T follicular helper cell (primary cell): ENCODE measurements around the gene USP47.

Source experiments
- DNase-seq: peaks from one replicate; pipeline ENCODE4 v3.0.0-alpha.2; 2020; ENCODE audit warnings: low read depth

Gene USP47

GRCh38 chr11:11940551-11940950 lies 98.8 kb downstream of the USP47 start:
- no peak for DNase-seq

- no peak for DNase-seq
Measured at GRCh38 chr11:11942668-11943067, 100.9 kb downstream of the USP47 start.

- DNase-seq, result no peak
Measured at GRCh38 chr11:11944444-11944843, 102.7 kb downstream of the USP47 start.

- no peak for DNase-seq
Measured at GRCh38 chr11:11946180-11946579, 104.4 kb downstream of the USP47 start.

GRCh38 chr11:11946878-11947277 lies 105.1 kb downstream of the USP47 start:
- DNase-seq, result no peak

- no peak for DNase-seq
Measured at GRCh38 chr11:11947825-11948224, 106.1 kb downstream of the USP47 start.

- DNase-seq, result no peak
Measured at GRCh38 chr11:11948242-11948947, 106.6 kb downstream of the USP47 start.

GRCh38 chr11:11949482-11949881 lies 107.7 kb downstream of the USP47 start:
- no peak for DNase-seq

GRCh38 chr11:11952036-11952435 lies 110.3 kb downstream of the USP47 start:
- DNase-seq, result no peak

GRCh38 chr11:11956006-11956405 lies 114.2 kb downstream of the USP47 start:
- DNase-seq, result no peak

GRCh38 chr11:11958403-11959231 lies 116.8 kb downstream of the USP47 start:
- no peak for DNase-seq

GRCh38 chr11:11959601-11960000 lies 117.8 kb downstream of the USP47 start:
- no peak for DNase-seq

- DNase-seq, result no peak
Measured at GRCh38 chr11:11960687-11961086, 118.9 kb downstream of the USP47 start.

- DNase-seq, result no peak
Measured at GRCh38 chr11:11961399-11962028, 119.7 kb downstream of the USP47 start.

GRCh38 chr11:11963067-11963466 lies 121.3 kb downstream of the USP47 start:
- DNase-seq, result no peak

GRCh38 chr11:11963842-11964773 lies 122.3 kb downstream of the USP47 start:
- no peak for DNase-seq

GRCh38 chr11:11964774-11965150 lies 123.0 kb downstream of the USP47 start:
- DNase-seq, result no peak

GRCh38 chr11:11965192-11965591 lies 123.4 kb downstream of the USP47 start:
- no peak for DNase-seq

GRCh38 chr11:11965656-11966353 lies 124.0 kb downstream of the USP47 start:
- no peak for DNase-seq

- DNase-seq, result no peak
Measured at GRCh38 chr11:11966354-11966741, 124.6 kb downstream of the USP47 start.
